CD4-positive, alpha-beta T cell treated with Interleukin-6 at 100 ng/mL for 8 hours (primary cell): ENCODE data around the gene CDC5L.
"Not testable (repeated sequence)": the region's sequence is repeated elsewhere in the genome, so short reads cannot be mapped to it uniquely, and the experiment has no call there.

Experiments
- DNase-seq: peaks from one replicate; pipeline ENCODE4 v3.0.0-alpha.2; 2020; ENCODE audit warnings: mixed read lengths, low spot score

CDC5L gene

DNA sequence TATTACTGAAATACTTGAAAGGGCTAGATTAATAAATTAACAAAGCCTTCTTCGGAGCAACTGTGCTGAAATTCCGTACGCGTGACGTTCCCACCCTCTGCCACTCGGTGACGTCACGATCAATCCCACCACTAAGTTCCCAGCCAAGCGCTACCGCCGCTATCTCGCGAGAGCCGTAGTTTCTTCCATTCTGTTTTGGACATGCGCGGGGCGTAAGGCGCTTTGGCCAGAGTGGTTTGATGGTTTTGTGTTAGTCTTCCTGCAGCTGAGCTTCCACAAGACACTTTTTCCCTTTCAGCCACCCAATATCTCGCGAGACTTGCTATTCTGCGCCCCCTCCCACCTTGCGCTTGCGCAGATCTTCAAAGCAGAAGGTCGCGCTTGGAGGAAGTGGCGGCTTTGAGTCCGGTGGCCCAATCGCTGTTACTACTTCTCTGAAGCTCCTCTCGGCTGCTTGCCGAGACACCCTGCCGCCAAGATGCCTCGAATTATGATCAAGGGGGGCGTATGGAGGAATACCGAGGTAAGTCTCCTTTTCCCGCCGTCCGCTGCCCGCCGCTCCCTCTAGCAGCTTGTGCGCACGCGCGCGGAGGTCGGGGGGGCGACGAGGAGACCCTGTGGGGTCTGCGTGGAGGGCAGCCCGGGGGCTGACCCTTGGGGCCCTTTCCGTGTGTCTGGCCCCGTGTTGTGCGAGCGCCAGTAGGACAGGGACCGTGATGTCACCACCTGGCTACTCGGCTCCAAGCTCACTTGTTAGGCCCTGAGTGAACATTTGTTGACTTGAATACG is at the start of gene CDC5L:
Gene CDC5L, plus strand, starts transcription at position 361 of the 789 bp plus-strand sequence. Its CDS starts 118 bp downstream, at position 479.
- DNase-seq = peak; percentile 95

DNA sequence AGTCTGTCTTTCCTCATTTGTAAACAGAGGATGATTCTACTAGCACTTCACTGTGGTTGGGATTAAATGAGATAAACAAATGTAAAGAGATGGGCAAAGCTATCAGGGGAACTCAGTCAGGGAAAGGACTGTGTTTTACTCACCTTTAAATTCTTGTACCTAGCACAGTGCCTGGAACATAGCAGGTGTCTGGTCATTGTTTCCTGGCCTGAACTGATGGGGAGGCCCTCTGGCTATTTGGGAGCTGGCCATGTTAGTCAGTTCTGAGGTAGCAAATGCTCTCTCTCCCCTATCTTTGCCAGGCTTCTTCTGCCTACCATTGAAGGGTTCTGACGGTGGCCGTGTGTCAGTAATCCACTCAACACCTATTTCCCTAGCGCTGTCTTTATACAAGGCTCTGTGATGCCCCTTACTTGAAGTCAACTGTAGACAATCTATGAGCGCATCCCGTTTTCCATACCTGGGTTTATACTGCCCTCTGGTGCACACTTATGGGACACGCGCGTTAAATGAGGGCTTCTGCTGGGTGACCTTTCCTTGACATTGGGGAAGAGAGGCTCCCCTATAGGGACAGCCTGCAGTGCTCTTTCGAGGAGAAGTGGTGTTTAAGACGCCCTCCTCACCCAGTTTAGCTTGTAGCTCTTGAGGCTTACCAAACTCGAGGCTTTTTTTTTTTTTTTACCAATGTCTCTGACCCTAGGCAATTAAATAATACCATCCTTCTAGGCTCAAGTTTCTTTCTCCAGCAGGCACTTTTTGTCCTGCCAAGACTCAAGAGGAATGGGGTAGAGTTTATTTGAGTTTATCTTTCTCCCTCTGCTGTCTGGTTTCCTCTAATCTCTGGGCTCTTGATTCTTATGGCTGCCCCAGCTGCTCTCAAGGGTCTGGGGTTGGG is 49.0 kb upstream of the CDC5L start:
- peak; percentile 58 for DNase-seq

DNA sequence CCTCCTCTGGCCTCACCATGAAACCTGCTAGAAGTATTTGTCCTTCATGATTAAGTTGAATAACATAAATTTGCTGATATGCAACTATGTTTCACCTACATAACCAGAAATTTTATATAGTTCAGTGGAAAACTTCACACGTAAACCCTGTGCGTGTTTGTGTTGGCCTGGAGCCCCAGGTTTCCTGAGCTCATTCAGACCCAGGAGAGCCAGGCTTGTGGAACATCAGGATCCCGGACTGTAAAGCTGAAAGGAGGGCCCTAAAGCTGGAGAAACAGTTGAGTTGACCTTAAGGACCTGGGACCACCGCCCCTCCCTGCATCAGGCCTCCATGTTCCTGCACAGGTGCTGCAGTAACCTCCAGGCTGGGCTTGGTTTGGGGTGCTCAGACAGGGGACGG is 48.2 kb upstream of the CDC5L start:
- no peak for DNase-seq

DNA sequence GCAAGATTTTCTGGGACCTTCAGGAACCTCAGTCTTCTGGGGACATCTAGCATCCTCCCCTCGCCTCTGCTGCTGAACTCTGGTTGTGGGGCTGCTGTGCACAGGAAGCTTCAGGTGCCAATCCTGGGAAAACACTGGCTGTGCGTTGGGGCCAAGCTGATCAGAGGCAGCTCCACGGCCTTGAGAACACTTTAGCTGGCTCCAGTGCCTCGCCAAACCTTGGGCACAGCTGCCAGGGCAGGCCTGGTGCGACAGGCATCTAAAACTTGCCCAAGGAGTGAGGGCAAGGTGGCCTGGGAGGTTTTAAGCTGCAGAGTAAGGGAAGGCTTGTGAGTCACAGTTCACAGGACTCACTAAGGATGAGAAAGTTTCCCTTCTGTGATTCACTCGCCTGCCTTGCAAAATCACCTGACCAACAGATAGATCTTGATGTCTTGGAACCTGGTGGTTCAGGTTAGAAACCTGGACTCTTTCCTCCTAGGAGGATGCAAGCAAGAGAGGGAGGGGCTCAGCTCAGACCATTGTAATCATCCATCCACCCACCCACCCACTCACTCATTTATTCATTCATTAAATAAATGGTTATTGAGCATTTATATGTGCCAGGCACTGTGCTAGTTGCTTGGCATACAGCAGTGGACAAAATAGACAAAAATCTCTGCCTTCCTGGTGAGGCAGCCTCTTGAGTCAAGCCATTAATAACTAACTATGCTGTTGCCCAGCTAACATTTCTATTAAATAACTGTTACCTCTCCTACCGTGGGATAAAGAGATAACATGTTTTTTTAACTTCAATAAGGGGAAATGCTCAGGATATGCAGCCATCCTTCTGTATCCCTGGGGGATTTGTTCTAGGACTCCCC is 47.5 kb upstream of the CDC5L start:
- no peak for DNase-seq

DNA sequence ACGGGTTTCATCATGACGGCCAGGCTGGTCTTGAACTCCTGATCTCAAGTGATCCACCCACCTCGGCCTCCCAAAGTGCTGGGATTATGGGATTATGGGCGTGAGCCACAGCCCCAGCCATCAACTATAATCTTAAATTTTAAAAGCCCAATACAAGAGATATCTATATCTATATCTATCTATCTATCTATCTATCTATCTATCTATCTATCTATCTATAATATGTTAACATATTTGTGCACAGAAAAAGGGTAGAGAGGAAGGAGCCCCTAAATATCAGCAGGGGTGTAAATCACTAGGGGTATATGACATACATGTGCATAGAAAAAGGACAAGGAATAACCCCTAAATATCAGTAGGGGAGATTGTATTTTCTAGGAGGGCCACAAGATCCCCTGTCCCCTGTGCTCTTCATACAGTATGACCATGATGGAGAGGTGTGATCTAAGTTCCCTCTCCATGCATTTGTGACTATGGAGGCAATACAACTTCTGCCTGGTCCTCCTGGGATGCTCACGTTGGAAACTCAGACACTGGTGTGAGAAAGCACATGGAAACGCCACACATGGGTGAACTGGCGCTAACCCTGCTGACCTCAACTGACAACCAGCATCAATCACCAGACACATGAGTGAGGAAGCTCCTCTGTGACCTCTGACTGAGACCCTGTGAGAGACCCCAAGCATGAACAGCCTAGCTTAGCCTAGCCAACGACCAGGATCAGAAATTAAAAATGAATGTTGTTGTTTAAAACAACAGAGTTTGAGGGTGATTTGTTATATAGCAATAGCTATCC is 46.2 kb upstream of the CDC5L start:
- no peak for DNase-seq

DNA sequence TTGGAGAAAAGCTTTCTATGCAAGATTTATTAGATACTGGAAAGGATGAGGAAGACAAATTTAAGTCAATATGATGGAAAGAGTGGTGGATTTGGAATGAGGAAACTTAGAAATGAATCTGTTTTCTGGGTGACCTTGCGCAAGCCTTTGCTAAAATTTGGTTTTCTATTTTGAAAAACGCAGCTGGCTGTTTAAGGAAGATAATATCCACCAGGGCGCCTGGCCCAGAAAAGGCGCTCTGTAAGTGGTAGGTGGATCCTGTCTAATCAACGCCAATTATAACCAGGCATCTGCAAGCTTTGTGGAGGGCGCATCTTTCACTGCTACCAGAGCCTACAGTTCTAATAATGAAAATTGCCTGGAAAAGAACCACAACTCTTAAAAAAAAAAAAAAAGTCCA is 45.5 kb upstream of the CDC5L start:
- DNase-seq = no peak

DNA sequence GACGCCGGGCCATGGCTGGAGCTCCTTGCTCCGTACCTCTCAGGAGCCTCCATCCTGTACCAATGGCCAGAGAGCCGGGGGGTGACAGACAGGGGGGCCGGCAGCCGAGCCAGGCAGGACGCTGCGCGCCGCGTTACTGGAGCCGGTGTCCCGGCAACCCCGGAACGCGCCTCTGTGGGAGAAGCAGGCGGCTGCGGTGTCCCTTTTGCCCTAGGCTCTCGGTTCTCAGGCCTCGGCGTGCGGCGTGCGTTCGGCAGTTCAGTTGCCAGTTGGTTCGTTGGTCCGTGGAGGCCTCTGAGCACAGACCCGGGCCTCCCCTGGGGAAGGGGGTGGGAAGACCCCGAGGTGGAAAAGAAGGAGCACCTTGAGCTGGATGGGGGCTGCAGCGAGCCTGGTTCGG is 45.0 kb upstream of the CDC5L start, which contains the start of gene SPATS1:
Gene SPATS1, plus strand, starts transcription at position 162 of the 400 bp plus-strand sequence. CDS start 446 bp downstream, outside the sequence.
- DNase-seq = no peak

DNA sequence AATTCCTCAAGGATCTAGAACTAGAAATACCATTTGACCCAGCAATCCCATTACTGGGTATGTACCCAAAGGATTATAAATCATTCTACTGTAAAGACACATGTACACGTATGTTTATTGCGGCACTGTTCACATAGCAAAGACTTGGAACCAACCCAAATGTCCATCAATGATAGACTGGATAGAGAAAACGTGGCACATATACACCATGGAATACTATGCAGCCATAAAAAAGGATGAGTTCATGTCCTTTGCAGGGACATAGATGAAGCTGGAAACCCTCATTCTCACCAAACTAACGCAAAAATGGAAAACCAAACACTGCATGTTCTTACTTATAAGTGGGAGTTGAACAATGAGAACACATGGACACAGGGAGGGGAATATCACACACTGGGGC is 40.7 kb upstream of the CDC5L start:
- not testable (repeated sequence) for DNase-seq

DNA sequence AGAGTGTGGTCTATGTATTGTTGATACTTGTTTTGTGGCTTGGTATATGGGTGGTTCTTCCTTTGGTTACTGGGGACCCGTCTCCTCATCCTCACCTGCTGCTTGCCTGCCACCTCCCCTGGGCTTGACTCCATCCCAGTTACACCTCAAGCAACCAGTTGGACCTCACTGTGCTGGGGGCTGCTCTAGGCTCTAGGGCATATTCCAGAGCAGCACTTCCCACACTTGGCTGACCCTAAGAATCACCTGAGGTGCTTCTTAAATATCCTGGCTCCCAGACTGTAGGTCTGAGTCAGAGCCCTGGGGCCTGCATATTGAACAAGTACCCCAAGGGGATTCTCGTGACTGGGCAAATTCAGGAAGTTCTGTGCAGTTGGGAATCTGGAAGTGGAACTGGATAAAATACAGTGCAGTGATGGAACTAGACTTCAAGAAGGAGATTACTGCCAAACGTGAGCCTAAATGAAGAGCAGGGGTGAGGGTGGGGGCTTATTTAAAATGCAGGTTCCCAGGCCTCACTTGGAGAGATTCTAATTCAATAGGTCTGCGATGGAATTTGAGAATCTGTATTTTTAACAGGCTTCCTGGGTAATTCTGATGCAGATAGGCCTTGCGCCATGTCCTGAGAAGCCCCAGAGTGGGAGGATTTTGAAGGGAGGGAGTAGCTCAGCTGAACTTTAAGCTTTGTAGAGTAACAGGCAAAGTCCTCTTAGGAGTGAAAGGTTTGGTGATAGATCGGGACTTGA is 37.4 kb upstream of the CDC5L start:
- DNase-seq = no peak

DNA sequence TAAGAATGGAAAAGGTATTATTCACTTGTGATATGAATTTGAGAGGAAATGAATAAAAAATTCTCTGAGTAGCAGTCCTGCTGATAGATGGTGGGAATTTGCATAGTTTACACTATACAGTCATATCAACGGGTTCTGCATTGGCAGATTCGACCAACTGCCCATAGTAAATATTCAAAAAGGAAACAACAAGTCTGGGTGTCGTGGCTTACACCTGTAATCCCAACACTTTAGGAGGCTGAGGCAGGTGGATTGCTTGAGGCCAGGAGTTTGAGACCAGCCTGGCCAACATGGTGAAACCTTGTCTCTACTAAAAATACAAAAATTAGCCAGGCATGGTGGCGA is 36.9 kb upstream of the CDC5L start:
- DNase-seq = not testable (repeated sequence)

DNA sequence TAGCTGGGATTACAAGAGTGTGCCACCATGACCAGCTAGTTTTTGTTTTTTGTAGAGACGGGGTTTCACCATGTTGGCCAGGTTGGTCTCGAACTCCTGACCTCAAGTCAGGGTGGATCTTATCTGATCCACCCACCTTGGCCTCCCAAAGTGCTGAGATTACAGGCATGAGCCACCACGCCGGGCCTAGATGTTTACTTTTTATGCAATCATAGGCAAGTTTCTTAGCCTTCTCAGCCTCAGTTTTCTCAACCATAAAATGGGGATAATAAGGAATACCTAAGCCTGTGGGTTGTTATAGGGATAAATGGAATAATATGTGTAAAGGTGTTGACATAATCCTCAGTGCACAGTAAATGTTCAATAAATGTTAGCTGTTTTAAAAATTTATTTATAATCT is 35.2 kb upstream of the CDC5L start:
- no peak for DNase-seq

DNA sequence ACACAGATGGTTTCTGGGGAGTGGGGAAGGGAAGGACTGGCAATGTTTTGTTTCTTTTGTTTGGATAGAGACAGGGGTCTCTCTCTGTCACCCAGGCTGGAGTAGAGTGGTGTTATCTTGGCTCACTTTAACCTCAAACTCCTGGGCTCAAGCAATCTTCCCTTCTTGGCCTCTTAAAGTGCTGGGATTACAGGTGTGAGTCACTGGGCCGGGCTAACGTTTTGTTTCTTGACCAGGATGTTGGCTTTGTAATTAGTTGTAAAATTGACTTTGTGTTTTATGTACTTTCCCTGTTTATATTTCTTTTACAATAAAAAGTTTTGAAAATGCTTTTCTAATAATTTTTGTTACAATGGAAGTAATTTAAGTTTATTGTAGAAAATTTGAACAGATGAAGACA is 34.2 kb upstream of the CDC5L start:
- no peak for DNase-seq

DNA sequence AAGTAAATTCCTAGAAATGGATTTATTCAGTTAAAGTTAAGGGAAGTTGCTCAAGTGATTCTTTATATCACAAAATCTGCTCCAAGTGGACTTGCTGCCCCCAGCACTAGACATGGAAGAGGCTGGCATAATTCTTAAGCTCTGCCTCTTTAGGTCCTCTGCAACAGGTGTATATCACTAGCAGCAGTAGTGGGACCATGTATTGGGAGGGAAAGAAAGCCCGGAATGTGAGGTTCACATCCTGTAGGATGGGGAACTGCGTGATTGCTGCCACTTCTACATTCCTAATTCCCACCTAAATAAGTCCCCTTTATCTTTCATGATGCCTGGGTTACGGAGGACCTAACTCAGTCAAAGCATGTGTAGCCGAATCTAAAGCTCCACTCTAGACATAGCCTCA is 31.9 kb upstream of the CDC5L start:
- no peak for DNase-seq

DNA sequence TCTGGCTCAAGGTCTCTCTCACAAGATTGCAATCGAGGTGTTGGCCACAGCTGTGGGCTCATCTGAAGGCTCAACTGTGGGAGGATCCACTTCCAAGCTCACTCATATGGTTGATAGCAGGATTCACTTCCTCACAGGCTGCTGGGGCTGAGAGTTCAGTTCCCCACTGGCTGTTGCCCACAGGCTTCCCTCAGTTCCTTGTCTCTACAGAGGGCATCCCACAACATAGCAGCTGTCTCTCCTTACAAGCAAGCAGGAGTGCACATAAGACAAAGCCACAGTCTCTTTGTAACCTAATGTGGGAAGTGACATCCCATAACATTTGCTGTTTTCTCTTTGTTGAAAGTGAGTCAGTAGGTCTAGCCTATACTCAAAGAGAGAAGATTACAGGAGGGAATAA is 31.0 kb upstream of the CDC5L start:
- DNase-seq = no peak

DNA sequence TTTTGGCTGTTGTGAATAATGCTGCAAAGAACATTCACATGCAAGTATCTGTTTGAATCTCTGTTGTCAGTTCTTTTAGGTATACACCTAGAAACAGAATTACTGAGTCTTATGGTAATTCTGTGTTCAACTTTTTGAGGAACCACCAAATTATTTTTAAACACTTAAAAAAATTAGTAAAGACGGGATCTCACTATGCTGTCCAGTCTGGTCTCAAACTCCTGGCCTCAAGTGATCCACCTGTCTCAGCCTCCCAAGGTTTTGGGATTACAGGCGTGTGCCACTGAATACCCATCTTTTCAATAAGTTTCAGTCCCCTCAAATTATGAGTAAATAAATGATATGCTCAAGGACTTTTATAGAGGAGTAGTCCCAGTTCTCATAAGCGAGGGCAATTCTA is 27.5 kb upstream of the CDC5L start:
- no peak for DNase-seq

DNA sequence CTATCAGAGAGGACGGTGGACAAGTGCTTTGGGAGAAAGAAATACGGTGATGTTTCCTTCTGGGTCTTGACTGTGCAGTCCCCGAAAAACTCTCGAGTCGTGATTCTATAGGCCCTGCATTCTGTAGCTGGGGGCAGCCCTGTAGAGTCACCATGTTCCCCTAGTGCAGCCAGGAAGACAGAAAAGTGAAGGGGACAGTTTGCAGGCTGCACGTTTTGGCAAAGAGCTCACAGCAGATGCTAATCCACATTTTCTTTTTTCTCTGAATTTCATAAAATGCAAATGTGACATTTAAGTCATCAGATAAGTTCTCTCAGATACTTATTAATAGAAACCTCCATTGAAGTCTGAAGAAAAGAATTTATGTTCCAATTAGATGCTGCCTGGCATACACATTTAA is 25.6 kb upstream of the CDC5L start:
- DNase-seq = no peak

DNA sequence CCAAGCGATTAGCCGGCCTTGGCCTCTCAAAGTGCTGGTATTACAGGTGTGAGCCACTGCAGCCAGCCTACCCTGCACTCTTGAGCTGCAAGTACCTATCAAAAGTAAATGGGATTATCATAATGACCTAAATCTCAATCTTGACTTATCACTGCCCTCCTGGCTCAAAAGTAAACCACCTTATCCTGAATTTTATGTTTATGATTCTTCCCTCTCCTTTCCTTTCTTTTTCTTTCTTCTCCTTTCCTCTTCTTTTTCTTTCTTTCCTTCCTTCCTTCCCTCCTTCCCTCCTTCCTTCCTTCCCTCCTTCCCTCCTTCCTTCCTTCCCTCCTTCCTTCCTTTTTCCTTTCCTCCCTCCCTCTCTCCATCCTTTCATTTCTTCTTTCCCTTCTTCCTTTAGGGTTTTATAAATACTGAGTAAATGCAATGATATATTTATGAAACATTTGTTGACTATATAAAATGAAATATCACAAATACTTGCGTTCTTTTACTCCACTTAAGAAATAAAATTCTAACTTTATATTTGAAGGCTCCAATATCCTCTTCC is 24.1 kb upstream of the CDC5L start:
- no peak for DNase-seq

DNA sequence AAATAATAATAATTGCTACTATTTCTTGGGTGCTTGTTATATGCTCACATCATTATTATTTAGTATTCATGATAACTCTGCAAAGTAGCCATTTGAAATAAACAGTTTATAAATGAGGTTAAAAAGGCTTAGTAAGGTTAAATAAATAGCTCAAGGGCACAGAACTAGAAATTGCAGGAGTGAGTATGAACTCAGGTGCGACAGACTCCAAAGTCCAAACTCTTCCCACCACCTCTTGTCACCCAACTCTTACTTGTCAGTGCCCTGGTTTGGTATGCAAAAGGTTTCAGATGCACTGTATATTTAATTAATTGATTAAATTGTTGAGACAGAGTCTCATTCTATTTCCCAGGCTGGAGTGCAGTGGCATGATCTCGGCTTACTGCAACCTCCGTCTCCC is 20.7 kb upstream of the CDC5L start:
- DNase-seq = no peak

DNA sequence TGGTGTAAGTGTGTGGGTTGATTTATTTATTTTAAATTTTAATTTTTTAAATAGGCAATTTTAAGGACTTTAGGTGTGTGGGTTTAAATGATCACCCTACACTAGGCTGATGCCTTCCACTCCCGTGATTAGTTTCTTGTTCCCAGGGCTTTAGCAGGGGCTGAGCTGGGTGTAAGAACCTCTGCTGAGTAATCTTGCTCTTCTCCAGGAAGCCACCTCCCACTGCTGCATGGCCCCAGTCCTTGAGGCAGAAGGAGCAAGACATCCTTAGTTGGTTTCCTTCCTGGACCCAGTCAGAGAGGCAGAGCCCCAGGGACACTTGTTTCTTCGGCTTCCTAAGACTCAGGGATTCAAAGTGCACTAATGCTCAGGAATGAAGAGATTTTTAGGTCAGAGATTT is 19.8 kb upstream of the CDC5L start:
- no peak for DNase-seq

DNA sequence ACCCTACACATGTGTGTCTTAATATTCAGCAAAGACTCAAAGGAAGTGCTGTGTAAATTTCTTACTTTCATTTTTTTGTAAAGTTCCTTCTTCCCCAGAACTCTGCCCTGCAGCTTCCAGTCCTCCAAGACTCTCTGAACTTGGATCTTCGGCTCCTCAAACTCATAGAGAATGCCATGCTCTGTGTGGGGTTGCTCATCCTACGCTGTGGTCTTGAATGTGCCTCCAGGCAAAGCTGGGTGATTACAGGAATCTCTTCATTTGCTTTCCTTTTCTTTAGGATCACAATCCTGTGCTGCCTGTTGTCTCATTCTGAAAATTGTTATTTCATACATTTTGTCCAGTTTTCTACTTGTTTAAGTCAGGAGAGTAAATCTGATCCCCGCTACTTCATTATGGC is 14.5 kb upstream of the CDC5L start:
- DNase-seq = no peak
